BLaER1 treated with 17β-estradiol and CSF1 and Interleukin-3, amounts not matched to agents 10 nM and 100 nM (cell line): ENCODE data around the gene BDNF.

Source experiments
- H3K27ac ChIP-seq, 11 experiments: shearing (Covaris generic); formaldehyde crosslinking; 2 replicates each; pipeline ENCODE4 v1.8.1; 2022
- H3K27me3 ChIP-seq, 11 experiments: shearing (Covaris generic); formaldehyde crosslinking; 2 replicates each; pipeline ENCODE4 v1.8.1; 2022
- H3K36me3 ChIP-seq, 11 experiments: shearing (Covaris generic); formaldehyde crosslinking; 2 replicates each; pipeline ENCODE4 v1.8.1; 2022
- H3K4me1 ChIP-seq, 10 experiments: shearing (Covaris generic); formaldehyde crosslinking; 2 replicates each; pipeline ENCODE4 v1.8.1; 2022
- H3K4me2 ChIP-seq, 11 experiments: shearing (Covaris generic); formaldehyde crosslinking; 2 replicates each; pipeline ENCODE4 v1.8.1; 2022
- H3K4me3 ChIP-seq, 10 experiments: shearing (Covaris generic); formaldehyde crosslinking; 2 replicates each; pipeline ENCODE4 v1.8.1; 2022
- H3K9ac ChIP-seq, 11 experiments: shearing (Covaris generic); formaldehyde crosslinking; 2 replicates each; pipeline ENCODE4 v1.8.1; 2022
- H3K9me3 ChIP-seq, 11 experiments: shearing (Covaris generic); formaldehyde crosslinking; replicated peaks in 1 of 11; 2 replicates each; pipeline ENCODE4 v1.8.1; 2022
- H4K20me1 ChIP-seq, 11 experiments: shearing (Covaris generic); formaldehyde crosslinking; 2 replicates each; pipeline ENCODE4 v1.8.1; 2022
- Cebpa-rat ChIP-seq, 11 experiments: shearing (Covaris generic); IDR thresholded peaks; 2 replicates each; pipeline ENCODE4 v1.8.1; 2022

The BDNF gene

GRCh38 chr11:27711725-27712124 lies 11.5 kb upstream of the BDNF start:
- H3K4me3 ChIP-seq = no peak overlapping the region
- H4K20me1 ChIP-seq = no peaks in the 10 kb centered on the region
- TF ChIP-seq Cebpa-rat (IDR thresholded peaks at IDR 0.05) = no peak

GRCh38 chr11:27710536-27710935 lies 10.3 kb upstream of the BDNF start:
- Histone ChIP-seq H3K4me3 (no peak overlapping the region), H4K20me1 (no peaks in the 10 kb centered on the region), H3K4me1 (no peaks in the 10 kb centered on the region), H3K4me2 (no peak overlapping the region), H3K27ac (no peak overlapping the region), H3K27me3 (no peaks in the 10 kb centered on the region), H3K36me3 (no peaks in the 10 kb centered on the region), H3K9me3 (no peaks in the 10 kb centered on the region), H3K9ac (no peak overlapping the region)
- no peak for TF ChIP-seq Cebpa-rat (IDR thresholded peaks at IDR 0.05)

More at GRCh38 chr11:27711725-27712124, 11.5 kb upstream of the BDNF start:
- Histone ChIP-seq H3K36me3 (no peaks in the 10 kb centered on the region), H3K9me3 (no peaks in the 10 kb centered on the region), H3K4me1 (no peaks in the 10 kb centered on the region), H3K4me2 (no peak overlapping the region), H3K9ac (no peak overlapping the region), H3K27ac (no peak overlapping the region), H3K27me3 (no peaks in the 10 kb centered on the region)

GRCh38 chr11:27707676-27708075 lies 7.4 kb upstream of the BDNF start:
- TF ChIP-seq Cebpa-rat (IDR thresholded peaks at IDR 0.05) = no peak
- Histone ChIP-seq H3K9ac (no peak overlapping the region), H3K9me3 (no peaks in the 10 kb centered on the region), H3K36me3 (no peaks in the 10 kb centered on the region), H3K4me2 (no peak overlapping the region), H3K4me1 (no peaks in the 10 kb centered on the region), H4K20me1 (peaks cover 0 to 6% (median 0%) of the 10 kb centered on the region in 11 experiments; a peak in 4 of 22 replicates), H3K4me3 (no peak overlapping the region), H3K27ac (no peak overlapping the region), H3K27me3 (peaks cover 10 to 23% (median 21%) of the 10 kb centered on the region in 11 experiments)

DNA sequence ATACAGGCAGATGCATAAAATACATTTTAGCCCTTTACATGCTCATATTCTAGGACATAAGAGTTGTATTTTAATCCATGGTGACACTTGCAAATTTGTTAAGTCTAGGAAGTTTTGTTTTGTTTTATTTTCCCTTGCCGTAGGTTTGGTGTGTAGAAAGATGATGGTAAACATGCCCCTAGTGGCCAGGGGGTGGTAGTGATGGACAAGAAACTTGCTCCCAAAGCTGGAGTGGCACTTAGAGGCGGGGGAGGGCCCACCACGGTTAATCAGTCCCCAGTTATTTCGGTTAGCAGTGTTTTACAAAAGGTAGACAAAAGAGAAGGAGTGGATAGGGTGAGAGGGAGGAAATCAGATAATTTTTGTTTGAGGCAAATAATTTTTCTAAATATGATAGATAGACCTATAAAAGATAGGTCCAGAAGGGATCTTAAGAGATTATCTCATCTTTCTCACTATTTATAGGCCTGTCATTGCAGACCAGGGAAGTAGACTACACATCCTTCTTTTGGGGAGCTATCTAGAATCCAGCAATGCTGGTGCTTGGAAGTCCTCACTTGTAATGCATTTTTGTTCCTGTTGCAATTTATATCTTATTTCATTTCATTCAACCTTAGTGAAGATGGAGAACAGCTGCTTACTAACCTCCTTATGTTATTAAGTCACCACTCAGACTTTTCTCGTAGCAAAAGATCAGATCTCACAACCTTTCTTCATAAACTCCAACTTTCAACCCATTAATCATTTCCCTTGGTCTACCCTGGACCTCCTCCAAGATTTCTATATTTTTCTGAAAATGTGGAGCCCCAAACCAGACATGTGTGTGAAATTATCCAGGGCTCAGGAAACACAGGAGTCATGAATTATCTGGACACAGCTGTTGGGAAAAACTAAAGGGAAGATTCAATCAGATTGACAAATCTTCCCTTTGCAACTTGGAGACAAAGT lies 5.9 kb upstream of the BDNF start:
- H3K36me3 ChIP-seq = no peaks in the 10 kb centered on the region
- TF ChIP-seq Cebpa-rat (IDR thresholded peaks at IDR 0.05) = no peak
- H4K20me1 ChIP-seq = peaks cover 0 to 20% (median 5%) of the 10 kb centered on the region in 11 experiments; a peak in 8 of 22 replicates
- H3K27me3 ChIP-seq = peaks cover 25 to 39% (median 36%) of the 10 kb centered on the region in 11 experiments
- no peaks in the 10 kb centered on the region for H3K9me3 ChIP-seq
- H3K4me2 ChIP-seq = no peak overlapping the region
- peaks cover 0 to 6% (median 4%) of the 10 kb centered on the region in 10 experiments; a peak in 8 of 20 replicates for H3K4me1 ChIP-seq
- no peak overlapping the region for H3K4me3 ChIP-seq
- H3K27ac ChIP-seq = no peak overlapping the region
- H3K9ac ChIP-seq = no peak overlapping the region

DNA sequence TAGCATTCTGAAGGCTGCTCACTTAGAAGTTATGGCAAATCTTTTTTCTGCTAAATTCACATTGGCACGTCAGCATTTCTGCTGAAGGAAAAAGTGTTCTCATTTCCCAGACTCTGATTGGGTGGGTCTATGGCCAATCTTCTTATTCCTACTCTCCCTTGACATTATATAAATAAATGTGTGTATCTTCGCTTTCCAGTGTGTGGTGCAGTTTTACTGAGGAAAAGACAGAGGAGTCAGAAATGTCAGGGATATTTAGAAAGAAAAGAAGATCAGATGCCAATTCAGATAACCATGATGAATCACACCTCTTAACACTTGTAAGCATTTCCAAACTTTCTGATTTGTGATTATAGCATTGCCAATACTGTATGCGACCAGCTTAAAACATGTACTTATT lies 3.2 kb upstream of the BDNF start:
- Histone ChIP-seq H3K9me3 (no peaks in the 10 kb centered on the region), H3K4me3 (no peak overlapping the region), H4K20me1 (peaks cover 0 to 38% (median 20%) of the 10 kb centered on the region in 11 experiments; a peak in 11 of 22 replicates), H3K4me1 (peaks cover 12 to 27% (median 22%) of the 10 kb centered on the region in 10 experiments), H3K36me3 (no peaks in the 10 kb centered on the region), H3K27ac (no peak overlapping the region), H3K9ac (no peak overlapping the region), H3K27me3 (peaks cover 50 to 65% (median 63%) of the 10 kb centered on the region in 11 experiments), H3K4me2 (no peak overlapping the region)
- no peak for TF ChIP-seq Cebpa-rat (IDR thresholded peaks at IDR 0.05)

DNA sequence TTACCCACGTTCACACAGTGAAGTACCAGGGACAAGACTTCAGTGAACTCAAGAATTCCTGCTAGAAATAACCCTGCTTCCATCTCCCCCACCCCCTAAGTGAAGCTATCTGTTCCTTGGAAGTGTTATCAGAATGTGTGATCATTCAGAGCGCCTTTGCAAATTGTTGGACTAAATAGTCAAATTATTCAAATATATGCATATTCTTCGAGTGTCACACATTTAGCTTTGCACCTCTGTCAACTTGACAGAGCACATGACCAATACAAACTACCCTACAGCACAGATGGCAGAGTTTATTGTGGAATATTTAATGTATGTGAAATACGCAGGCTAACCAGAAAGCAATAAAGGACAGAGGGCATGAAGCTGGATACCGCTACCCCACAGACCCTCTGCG lies 2.6 kb upstream of the BDNF start:
- H3K36me3 ChIP-seq = no peaks in the 10 kb centered on the region
- H3K27me3 ChIP-seq = peaks cover 56 to 72% (median 69%) of the 10 kb centered on the region in 11 experiments
- no peak overlapping the region for H3K4me2 ChIP-seq
- H3K4me3 ChIP-seq = no peak overlapping the region
- H4K20me1 ChIP-seq = peaks cover 0 to 38% (median 20%) of the 10 kb centered on the region in 11 experiments; a peak in 11 of 22 replicates
- TF ChIP-seq Cebpa-rat (IDR thresholded peaks at IDR 0.05) = no peak
- H3K9me3 ChIP-seq = no peaks in the 10 kb centered on the region
- H3K9ac ChIP-seq = no peak overlapping the region
- no peak overlapping the region for H3K27ac ChIP-seq
- H3K4me1 ChIP-seq = peaks cover 12 to 28% (median 22%) of the 10 kb centered on the region in 10 experiments

GRCh38 chr11:27701355-27702105 lies 1.3 kb upstream of the BDNF start:
- TF ChIP-seq Cebpa-rat (IDR thresholded peaks at IDR 0.05) = no peak
- H3K27me3 ChIP-seq = peaks cover 65 to 85% (median 82%) of the 10 kb centered on the region in 11 experiments
- peak overlapping the region; percentile 93 to 99 (median 97) for H3K4me2 ChIP-seq
- no peaks in the 10 kb centered on the region for H3K9me3 ChIP-seq
- peaks cover 0 to 38% (median 20%) of the 10 kb centered on the region in 11 experiments; a peak in 11 of 22 replicates for H4K20me1 ChIP-seq
- 0 out of 22 replicates have a peak overlapping the region, but pooled peaks of 1 of the 11 experiments have one; percentile 40 for H3K9ac ChIP-seq
- H3K36me3 ChIP-seq = no peaks in the 10 kb centered on the region
- H3K27ac ChIP-seq = no peak overlapping the region
- peak overlapping the region; percentile 57 to 74 (median 64) for H3K4me3 ChIP-seq
- H3K4me1 ChIP-seq = peaks cover 12 to 28% (median 22%) of the 10 kb centered on the region in 10 experiments

- peaks cover 12 to 28% (median 22%) of the 10 kb centered on the region in 10 experiments for H3K4me1 ChIP-seq
- no peak overlapping the region for H3K27ac ChIP-seq
- H4K20me1 ChIP-seq = peaks cover 0 to 38% (median 20%) of the 10 kb centered on the region in 11 experiments; a peak in 11 of 22 replicates
- TF ChIP-seq Cebpa-rat (IDR thresholded peaks at IDR 0.05) = no peak
- peak overlapping the region; percentile 57 to 74 (median 64) for H3K4me3 ChIP-seq
- no peaks in the 10 kb centered on the region for H3K9me3 ChIP-seq
- H3K4me2 ChIP-seq = peak overlapping the region; percentile 93 to 99 (median 97)
- H3K9ac ChIP-seq = peak overlapping the region in 10 of 11 experiments; percentile 9 to 57 (median 45); a peak in 11 of 22 replicates
- H3K27me3 ChIP-seq = peaks cover 69 to 90% (median 86%) of the 10 kb centered on the region in 11 experiments
- H3K36me3 ChIP-seq = no peaks in the 10 kb centered on the region
These were observed 317 bp downstream of the BDNF start for GRCh38 chr11:27699926-27700350.
